Activated T-cell treated with anti-CD3 and anti-CD28 coated beads for 24 hours (primary cell): ENCODE data around the gene FNBP1L.

Experiments
- DNase-seq: peaks from one replicate; pipeline ENCODE4 v3.0.0-alpha.2; 2020; ENCODE audit warnings: low read depth

Gene FNBP1L

GRCh38 chr1:93592551-93592949, 144.6 kb downstream of the FNBP1L start:
- DNase-seq: no peak

DNA sequence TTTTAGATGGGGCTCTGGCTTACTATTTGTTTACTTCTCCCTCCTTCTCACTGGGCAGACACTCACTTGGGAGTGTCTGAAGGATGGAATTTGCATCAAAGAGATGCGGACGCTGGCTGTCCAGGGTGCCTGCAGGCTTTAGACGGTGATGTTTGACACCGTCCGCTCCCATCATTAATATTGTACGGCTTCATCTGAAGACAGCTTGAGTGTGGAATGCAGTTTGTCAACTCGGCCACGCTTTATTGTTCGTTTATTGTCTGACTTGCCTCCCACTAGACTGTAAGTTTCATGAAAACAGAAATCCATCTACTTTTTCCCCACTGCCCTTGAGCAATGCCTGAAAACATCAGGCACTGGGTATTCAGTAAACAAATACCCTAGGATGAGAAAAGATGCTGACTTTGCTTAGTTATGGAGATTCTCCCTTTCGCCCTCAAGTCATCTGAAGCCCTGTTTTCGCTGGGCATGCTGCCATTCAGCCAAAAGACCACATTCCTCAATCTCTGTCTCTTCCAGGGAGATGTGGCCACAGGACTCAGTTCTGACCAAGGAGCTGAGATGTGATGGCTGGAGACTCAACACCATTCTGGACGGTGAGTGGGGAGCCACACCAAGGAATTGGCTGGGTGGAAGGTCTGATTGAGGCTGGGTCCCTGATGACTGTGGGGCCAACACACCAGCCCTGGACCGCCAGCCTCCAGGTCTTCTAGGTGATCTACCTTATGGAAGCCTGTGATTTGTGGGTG, 146.1 kb downstream of the FNBP1L start:
- no peak for DNase-seq

- no peak for DNase-seq
These were observed 146.6 kb downstream of the FNBP1L start for GRCh38 chr1:93594603-93594880.

GRCh38 chr1:93595266-93595665, 147.3 kb downstream of the FNBP1L start:
- DNase-seq: no peak

DNA sequence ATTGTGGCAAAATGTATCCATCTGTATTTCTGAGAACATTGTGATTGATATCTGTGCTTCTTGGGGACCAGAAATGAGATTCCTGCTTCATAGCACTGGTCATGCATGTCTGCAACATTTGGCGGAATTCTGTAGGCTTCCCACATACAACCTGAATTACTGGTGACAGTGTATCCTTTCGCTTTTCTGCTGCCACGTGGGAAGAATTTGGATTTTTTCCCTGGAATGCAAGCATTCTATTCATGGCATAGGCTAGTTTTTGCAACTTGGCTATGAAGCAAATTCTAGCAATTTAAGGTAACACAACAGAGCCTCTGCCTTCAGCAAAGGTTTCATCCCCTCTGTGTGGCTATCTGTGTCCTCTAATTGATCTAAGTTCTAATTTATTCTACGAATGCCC, 147.8 kb downstream of the FNBP1L start:
- DNase-seq: no peak

DNA sequence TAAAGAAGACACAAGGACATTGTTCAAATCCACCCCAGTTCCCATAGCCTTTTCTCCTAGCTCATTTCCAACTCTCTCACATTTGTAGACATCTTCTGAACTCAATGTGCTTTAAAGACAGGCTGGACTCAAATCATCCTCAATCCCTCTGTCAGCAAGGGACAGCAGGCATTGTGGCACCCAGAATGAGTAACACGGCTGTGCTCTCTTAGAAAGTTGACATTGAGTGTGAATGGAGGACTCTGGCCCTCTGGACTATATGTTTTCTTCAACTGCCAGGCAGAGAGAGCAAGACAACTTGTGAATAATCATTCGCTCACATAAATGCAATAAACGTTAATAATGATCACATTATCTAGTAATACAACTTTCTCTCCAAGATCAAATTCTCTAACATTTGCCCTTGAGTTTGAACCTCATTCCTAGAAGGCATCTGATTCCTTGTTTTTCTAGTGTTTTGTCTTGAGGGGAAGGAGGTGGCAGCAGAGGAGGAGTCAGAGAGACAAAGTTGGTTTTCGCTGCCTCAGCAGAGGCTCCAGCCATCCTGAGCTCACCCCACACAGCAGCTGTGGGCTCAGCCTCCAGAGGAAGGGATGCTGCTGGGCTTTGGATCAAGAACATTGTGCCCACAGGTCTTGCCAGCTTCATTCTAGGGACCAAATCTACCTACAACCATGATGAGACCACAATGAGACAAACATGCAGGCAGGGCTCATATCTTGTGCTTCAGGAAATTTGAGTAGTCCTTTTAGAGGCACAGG, 148.6 kb downstream of the FNBP1L start:
- no peak for DNase-seq

GRCh38 chr1:93597709-93598108, 149.8 kb downstream of the FNBP1L start:
- no peak for DNase-seq

DNA sequence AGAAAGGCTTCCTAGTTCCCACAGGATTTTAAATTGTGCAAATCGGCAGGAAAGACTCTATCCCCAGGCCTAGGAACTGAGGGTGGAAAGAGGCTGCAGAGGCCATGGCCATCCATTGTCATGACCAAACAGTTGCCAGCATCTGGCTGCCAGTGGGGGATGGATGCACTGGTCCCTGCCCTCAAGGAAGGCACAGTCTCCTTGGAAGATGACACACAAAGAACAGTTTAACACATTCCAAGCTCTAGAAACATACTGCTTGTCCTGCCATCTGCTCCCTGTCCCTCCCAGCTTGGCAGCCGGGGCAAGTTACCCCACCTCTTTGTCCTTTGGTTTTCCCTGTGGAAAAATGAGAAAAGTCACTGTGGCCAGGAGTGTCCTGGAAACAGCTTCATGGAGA, 150.5 kb downstream of the FNBP1L start:
- no peak for DNase-seq

GRCh38 chr1:93598861-93599439, 151.0 kb downstream of the FNBP1L start:
- no peak for DNase-seq

DNA sequence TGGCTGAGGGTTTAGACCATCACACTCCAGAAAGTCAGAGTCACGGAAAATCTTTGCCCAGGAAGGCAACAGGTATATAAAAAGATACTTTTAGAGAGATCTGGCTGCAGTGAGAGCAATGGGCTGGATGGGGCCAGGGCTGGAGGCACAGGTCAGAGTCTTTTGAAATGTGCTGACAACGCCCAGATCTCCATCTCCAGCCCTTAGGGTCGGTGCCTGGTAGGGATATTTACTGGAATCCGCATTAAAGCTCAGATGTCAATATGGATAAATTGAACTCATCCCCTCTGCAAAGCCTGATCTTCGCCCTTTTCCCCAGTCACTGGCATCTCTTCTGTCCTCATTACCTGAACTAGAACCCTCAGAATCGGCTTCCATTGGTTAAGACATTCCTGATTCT, 151.6 kb downstream of the FNBP1L start:
- no peak for DNase-seq

GRCh38 chr1:93600663-93601062, 152.7 kb downstream of the FNBP1L start:
- DNase-seq: no peak

DNA sequence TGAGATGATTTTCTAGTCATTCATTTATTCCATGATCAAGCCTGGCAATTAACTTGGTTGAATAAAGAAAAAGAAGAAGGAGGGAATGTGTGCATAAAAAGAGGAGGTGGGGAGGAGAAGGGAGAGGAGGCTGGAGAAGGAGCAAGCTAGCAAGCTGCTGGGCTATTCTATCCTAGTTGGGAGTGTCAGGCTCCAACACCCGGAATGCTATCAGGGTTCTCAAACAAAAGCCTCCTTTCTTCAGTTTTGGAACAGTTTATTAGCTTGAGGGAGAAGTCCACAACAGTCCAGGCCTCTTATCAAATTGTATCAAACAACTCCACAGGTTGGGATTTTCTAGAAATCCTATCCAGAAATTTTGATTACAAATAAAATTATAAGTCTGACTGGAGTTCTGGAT, 153.8 kb downstream of the FNBP1L start:
- no peak for DNase-seq

- DNase-seq: no peak
These were observed 154.2 kb downstream of the FNBP1L start for GRCh38 chr1:93602101-93602500.

- DNase-seq: no peak
These were observed 155.2 kb downstream of the FNBP1L start for GRCh38 chr1:93603106-93603505.

DNA sequence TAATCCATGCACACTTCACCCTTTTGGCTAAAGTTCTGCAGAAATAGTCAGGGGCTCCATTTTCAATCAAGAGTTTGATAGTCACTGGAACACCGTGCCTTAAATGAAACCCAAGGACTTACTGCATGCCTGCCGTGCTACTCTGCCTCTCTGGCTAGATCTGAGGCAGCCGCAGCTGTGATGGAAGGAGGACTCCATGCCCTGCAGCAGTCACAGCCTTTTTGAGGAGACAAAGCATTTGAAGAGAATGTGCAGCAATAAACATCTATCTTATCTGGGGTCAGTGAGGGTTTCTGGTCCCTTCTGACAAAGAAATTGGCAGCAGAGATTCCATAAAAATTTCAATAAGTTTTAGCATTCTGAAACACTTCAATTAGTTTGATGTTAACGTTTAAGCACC, 155.7 kb downstream of the FNBP1L start:
- DNase-seq: no peak
